HepG2 (cell line): ENCODE data around the gene FOXD3. TPM values are rescaled to one million over a fixed set of nuclear protein-coding genes. Genes with fewer than 3 reads are reported as not detected.
A peak's percentile ranks its signal among the peaks of the same experiment; 100 is the strongest.

Source experiments
- GMEB2 ChIP-seq: IDR thresholded peaks from 2 replicates; pipeline ENCODE4 v1.6.1; 2016; ENCODE audit warnings: missing biosample characterization, missing genetic modification reagents, low read depth
- HMG20A ChIP-seq: IDR thresholded peaks from 2 replicates; pipeline ENCODE4 v1.6.1; 2016; ENCODE audit warnings: borderline replicate concordance
- JDP2 ChIP-seq: sonication (generic); formaldehyde crosslinking; IDR thresholded peaks from 2 replicates; pipeline ENCODE4 v1.8.1; 2022; ENCODE audit warnings: missing genetic modification reagents, borderline replicate concordance
- KIAA2018 ChIP-seq: sonication (generic); formaldehyde crosslinking; IDR thresholded peaks from 2 replicates; pipeline ENCODE4 v1.5.0; 2020; ENCODE audit warnings: mild to moderate bottlenecking, missing genetic modification reagents, borderline replicate concordance
- NR2F2 ChIP-seq: IDR thresholded peaks from 2 replicates; pipeline ENCODE4 v1.6.1; 2012; ENCODE audit warnings: low read depth, inconsistent platforms, borderline replicate concordance
- RFXAP ChIP-seq: sonication (generic); formaldehyde crosslinking; IDR thresholded peaks from 2 replicates; pipeline ENCODE4 v1.4.0; 2020; ENCODE audit warnings: missing genetic modification reagents, borderline replicate concordance
- RNF219 ChIP-seq: sonication (generic); formaldehyde crosslinking; IDR thresholded peaks from 2 replicates; pipeline ENCODE4 v1.5.0; 2020; ENCODE audit warnings: mild to moderate bottlenecking, missing genetic modification reagents
- YEATS4 ChIP-seq: sonication (generic); formaldehyde crosslinking; IDR thresholded peaks from 2 replicates; pipeline ENCODE4 v1.4.0; 2020; ENCODE audit warnings: missing genetic modification reagents, borderline replicate concordance
- ZBTB34 ChIP-seq: sonication (generic); formaldehyde crosslinking; IDR thresholded peaks from 2 replicates; pipeline ENCODE4 v1.8.0; 2022; ENCODE audit warnings: mild to moderate bottlenecking, missing genetic modification reagents
- ZNF230 ChIP-seq: sonication (generic); formaldehyde crosslinking; IDR thresholded peaks from 2 replicates; pipeline ENCODE4 v1.4.0; 2020; ENCODE audit warnings: mild to moderate bottlenecking, missing genetic modification reagents
- ZNF367 ChIP-seq: sonication (generic); formaldehyde crosslinking; IDR thresholded peaks from 2 replicates; pipeline ENCODE4 v1.4.0; 2020; ENCODE audit warnings: missing genetic modification reagents, borderline replicate concordance
- ZNF431 ChIP-seq: sonication (generic); formaldehyde crosslinking; IDR thresholded peaks from 2 replicates; pipeline ENCODE4 v1.9.0; 2022; ENCODE audit warnings: missing genetic modification reagents, low read depth, mild to moderate bottlenecking, borderline replicate concordance
- ZNF563 ChIP-seq: sonication (generic); formaldehyde crosslinking; IDR thresholded peaks from 2 replicates; pipeline ENCODE4 v1.8.0; 2022; ENCODE audit warnings: mild to moderate bottlenecking, moderate library complexity, missing genetic modification reagents
- ZZZ3 ChIP-seq: sonication (generic); formaldehyde crosslinking; IDR thresholded peaks from 2 replicates; pipeline ENCODE4 v1.4.0; 2020; ENCODE audit warnings: missing genetic modification reagents, mild to moderate bottlenecking, borderline replicate concordance
- polyA plus RNA-seq, 8 experiments: library from polyadenylated mRNA; depleted of rRNA in 3 of 8; stranded (reverse) in 7 of 8; unstranded in 1 of 8; fragments of >200 nt; fragmentation: Illumina TruSeq in 4 of 8; extraction: Trizol in 4 of 8; gene quantifications; 2 replicates each; pipeline versions ENCODE4 v1.2.1 to v1.2.3, GENCODE V29; 2011 to 2016; ENCODE audit warnings: low read depth in 4 of 8, missing spikeins in 1 of 8, mixed read lengths in 1 of 8; ENCODE audit not compliant: insufficient read depth in 1 of 8
- total RNA-seq, 5 experiments: library from RNA; depleted of rRNA; stranded (reverse); fragments of >200 nt; fragmentation: Illumina TruSeq; extraction: Trizol; gene quantifications; 2 replicates each; pipeline ENCODE4 v1.2.3, GENCODE V29; 2016; ENCODE audit warnings: low read depth in 1 of 5

Gene FOXD3
- total and polyA plus RNA-seq, 2 of the 13 experiments (the other 11 are each of a cell fraction or from before 2014, with no cell fraction given): not detected

- TF ChIP-seq ZNF431 (CRISPR knock-in tag) (no peak), ZZZ3 (CRISPR knock-in tag) (no peak), ZNF230 (no peak), RNF219 (no peak), RFXAP (CRISPR knock-in tag) (no peak), ZNF563 (CRISPR knock-in tag) (peak; percentile 61; the same call in 1 of the 2 replicates), JDP2 (no peak), ZBTB34 (CRISPR knock-in tag) (no peak; the same call in 1 of the 2 replicates), GMEB2 (CRISPR knock-in tag) (peak; percentile 92), HMG20A (CRISPR knock-in tag) (no peak), NR2F2 (no peak), KIAA2018 (CRISPR knock-in tag) (no peak), YEATS4 (CRISPR knock-in tag) (peak; percentile 85; the same call in 1 of the 2 replicates), ZNF367 (CRISPR knock-in tag) (no peak)
These were observed 45.1 kb downstream of the FOXD3 start, which contains the start of gene ALG6 (continued) for GRCh38 chr1:63367215-63368103.
